ENCODE data around the gene SPON2. TPM values are rescaled to one million over a fixed set of nuclear protein-coding genes. Genes with fewer than 3 reads are reported as not detected.

Gene SPON2
- total RNA-seq, 3 donors from 2014 or later: 1.4 to 2.1 (median 2.1) TPM

DNA sequence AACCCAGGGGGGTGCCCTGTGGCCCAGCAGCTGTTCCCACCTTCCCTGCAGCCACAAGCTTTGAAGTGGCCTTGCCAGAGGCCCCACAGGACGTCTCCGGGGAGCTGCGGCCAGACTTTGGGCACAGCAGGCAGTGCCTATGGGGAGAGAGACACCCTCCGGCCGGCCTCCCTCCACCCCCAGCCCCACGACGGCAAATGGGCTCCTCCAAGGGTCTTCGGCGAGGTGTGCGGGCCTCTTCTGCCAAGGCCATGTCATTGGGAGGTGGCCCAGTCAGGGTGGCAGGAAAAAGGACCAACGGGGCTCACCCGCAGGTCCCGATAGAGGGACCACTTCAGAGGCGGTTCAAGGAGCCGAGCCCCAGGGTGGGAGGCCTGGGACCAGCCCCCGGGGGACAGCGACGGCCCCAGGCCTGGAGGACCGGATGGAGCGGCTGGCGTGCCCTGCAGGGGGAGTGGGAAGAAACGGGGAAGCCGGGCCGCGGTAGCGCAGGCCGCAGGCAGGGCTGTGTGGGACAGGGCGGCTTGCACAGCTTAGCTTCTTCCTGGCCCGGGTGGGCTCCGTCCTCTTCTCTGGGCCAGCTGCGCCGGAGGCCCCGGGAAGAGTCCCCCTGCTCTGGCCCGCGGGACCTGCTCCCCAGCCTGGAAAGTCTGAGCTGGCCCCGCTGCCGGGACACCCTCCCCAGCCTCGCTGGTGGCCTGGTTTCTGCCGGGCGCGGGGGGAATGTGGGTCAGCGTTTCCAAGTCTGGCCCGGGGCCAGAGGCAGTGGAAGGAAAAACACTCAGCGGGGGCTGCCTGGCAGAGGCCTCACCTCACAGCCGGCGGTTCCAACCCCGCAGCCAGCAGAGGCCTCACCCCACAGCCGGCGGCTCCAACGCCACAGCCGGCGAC, 21.9 kb upstream of the SPON2 start:
- Mint-ChIP-seq H3K4me3 (no peak overlapping the region), H3K36me3 (ENCODE audit: insufficient read depth) (peaks cover 3% of the 10 kb centered on the region), H3K9me3 (no peaks in the 10 kb centered on the region), H3K27me3 (ENCODE audit: low read depth) (no peaks in the 10 kb centered on the region), H3K4me1 (ENCODE audit: low read depth) (peaks cover 11% of the 10 kb centered on the region)
- ATAC-seq (no peak), DNase-seq (peak; percentile 4)

DNA sequence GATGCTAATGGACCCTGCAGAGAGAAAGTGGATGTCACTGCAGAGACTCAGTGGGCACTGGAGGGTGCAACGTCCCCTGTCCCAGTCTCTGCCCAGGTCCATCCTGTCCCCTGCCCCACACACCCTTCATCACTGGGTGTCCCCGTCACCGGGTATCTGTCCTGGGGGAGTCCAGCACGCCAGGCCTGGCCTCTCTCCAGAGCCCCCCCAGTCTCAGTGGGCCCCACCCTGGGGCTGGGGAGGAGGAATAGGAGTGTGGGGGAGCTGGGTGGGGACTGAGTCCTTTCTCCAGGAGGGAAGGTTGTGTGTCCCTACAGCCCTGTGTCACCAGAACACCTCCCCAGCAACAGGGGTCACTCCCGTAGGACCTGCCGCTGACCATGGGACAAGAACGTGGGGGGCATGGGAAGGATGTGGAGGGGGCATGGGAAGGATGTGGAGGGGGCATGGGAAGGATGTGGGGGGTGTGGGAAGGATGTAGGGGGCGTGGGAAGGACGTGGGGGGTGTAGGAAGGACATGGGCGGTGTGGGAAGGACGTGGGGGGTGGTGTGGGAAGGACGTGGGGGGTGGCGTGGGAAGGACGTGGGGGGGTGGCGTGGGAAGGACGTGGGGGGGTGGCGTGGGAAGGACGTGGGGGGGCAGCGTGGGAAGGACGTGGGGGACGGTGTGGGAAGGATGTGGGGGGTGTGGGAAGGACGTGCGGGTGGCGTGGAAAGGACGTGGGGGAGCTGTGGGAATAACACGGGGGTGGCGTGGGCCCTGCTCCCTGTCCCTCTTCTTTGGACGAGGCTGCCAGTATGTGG, 21.0 kb upstream of the SPON2 start:
- Mint-ChIP-seq H3K4me1 (ENCODE audit: low read depth) (peaks cover 9% of the 10 kb centered on the region), H3K9me3 (no peaks in the 10 kb centered on the region), H3K4me3 (no peak overlapping the region), H3K36me3 (ENCODE audit: insufficient read depth) (peaks cover 3% of the 10 kb centered on the region), H3K27me3 (ENCODE audit: low read depth) (no peaks in the 10 kb centered on the region)
- DNase-seq: peak; percentile 3
- no peak for ATAC-seq

DNA sequence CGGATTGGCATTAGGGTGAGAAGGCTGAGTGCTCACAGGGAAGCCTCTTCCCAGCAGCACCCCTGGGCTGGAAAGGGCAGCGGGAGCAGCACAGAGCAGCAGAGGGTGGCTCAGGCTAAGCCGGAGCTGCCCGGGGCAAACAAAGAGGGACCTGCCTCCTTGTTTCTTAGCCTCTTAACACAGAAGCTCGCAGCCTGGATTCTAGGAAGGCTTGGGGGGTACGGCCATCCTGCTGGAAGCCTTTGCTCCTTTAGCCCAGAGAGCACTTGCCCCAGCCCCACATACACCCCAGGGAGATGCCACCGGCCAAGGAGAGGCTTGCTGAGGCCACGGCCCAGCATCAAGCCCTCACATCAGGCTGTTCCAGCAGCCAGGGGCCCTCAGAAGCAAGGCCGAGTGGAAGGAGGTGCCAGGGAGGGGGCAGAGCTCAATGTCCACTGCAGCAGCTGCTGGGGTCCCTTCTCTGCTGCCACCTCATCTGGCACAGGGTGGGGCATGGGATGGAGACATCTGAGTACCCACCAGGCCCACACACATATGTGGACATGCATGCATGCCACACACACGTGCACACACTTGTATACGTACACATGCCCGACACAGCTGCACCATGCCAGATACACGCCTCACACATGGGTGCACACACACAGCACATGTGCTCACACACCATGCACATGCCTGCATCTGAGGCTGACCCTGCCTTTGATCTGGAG, 20.3 kb upstream of the SPON2 start:
- H3K9me3 Mint-ChIP-seq: no peaks in the 10 kb centered on the region
- no peaks in the 10 kb centered on the region for H3K27me3 Mint-ChIP-seq (ENCODE audit: low read depth)
- DNase-seq: no peak
- ATAC-seq: no peak
- H3K36me3 Mint-ChIP-seq (ENCODE audit: insufficient read depth): peaks cover 3% of the 10 kb centered on the region
- H3K4me1 Mint-ChIP-seq (ENCODE audit: low read depth): peaks cover 8% of the 10 kb centered on the region
- H3K4me3 Mint-ChIP-seq: no peak overlapping the region

DNA sequence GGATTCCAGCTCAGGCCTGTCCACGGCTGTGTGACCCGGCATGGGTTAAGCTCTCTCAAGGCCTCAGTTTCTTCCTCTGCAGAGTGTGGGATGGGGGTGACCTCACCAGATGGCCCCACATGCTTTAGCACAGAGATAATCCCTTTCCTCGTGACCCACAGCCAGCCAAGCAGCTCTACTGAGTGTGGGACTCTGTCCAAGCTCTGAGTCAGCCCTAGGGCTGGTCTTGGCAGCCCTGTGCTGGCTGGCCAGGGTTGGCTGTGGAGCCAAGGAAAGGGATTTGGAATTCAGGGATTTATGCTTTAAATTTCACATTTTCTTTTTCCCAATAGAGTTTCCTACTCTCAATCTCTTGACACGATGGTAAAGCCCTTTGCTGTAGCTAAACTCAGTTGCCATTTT, 19.7 kb upstream of the SPON2 start:
- DNase-seq: no peak
- no peaks in the 10 kb centered on the region for H3K9me3 Mint-ChIP-seq
- H3K36me3 Mint-ChIP-seq (ENCODE audit: insufficient read depth): no peaks in the 10 kb centered on the region
- ATAC-seq: no peak
- H3K4me1 Mint-ChIP-seq (ENCODE audit: low read depth): peaks cover 9% of the 10 kb centered on the region
- H3K27me3 Mint-ChIP-seq (ENCODE audit: low read depth): no peaks in the 10 kb centered on the region
- H3K4me3 Mint-ChIP-seq: no peak overlapping the region

DNA sequence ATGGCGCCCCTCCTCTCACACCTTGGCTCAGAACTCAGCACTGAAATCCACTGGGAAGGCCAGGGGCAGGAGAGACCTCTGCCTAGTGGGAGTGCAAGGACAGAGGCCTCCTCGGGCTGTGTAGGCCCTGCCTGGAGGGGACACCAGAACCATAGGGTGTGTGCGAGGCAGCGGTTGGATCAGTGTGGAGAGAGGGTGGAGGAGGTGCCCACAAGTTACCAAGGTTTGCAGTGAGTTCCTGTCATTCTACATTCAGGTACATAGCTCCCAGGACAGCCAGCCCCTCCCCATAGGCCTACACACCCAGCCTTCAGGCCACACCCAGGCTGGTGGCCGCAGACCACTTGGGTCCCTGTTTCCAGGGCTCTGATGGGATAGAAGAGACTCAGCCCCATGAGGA, 19.2 kb upstream of the SPON2 start:
- Mint-ChIP-seq H3K27me3 (ENCODE audit: low read depth) (no peaks in the 10 kb centered on the region), H3K4me1 (ENCODE audit: low read depth) (peaks cover 13% of the 10 kb centered on the region), H3K9me3 (no peaks in the 10 kb centered on the region), H3K4me3 (no peak overlapping the region), H3K36me3 (ENCODE audit: insufficient read depth) (no peaks in the 10 kb centered on the region)
- ATAC-seq: no peak
- DNase-seq: no peak

DNA sequence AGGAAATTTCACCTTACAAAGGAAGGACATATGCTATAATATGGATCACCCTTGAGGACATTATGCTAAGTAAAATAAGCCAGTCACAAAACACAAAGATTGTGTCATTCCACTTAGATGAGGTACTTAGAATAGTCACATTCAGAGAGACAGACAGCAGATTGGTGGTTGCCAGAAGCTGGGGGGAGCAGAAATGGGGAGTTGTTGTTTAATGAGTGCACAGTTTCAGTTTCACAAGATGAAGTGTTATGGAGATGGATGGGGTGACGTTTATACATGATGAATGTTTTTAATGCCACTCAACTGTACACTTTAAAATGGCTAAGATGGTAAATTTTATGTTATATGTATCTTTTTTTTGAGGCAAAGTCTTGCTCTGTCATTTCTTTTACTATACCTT, 14.8 kb upstream of the SPON2 start:
- no peaks in the 10 kb centered on the region for H3K27me3 Mint-ChIP-seq (ENCODE audit: low read depth)
- H3K4me1 Mint-ChIP-seq (ENCODE audit: low read depth): peaks cover 29% of the 10 kb centered on the region
- DNase-seq: peak; percentile 4
- H3K9me3 Mint-ChIP-seq: no peaks in the 10 kb centered on the region
- no peaks in the 10 kb centered on the region for H3K36me3 Mint-ChIP-seq (ENCODE audit: insufficient read depth)
- H3K4me3 Mint-ChIP-seq: no peak overlapping the region
- peak; percentile 100 for ATAC-seq

DNA sequence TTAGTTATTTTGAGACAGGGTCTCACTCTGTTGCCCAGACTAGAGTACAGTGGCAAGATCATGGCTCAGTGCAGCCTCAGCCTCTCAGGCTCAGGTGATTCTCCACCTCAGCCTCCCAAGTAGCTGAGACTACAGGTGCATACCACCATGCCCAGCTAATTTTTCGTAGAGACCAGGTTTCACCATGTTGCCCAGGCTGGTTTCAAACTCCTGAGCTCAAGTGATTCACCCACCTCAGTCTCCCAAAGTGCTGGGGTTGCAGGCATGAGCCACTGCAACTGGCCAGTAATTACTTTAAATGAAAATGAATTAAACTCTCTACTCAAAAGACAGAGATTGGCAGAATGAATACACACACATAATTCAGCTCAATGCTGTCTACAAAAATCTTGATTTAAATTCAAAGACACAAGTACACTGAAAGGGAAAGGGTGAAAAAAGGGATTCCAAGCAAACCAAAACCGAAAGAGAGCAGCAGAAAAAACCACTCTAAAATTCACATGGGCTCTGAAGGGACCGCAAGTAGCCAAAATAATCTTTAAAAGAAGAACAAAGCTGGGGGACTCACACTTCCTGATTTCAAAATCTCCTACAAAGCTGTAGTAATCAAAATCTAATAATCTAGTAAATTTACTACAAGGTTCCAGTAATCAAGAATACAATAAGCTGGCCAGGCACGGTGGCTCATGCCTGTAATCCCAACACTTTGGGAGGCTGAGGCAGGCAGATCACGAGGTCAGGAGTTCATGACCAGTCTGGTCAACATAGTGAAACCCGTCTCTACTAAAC, 11.8 kb upstream of the SPON2 start:
- no peak for DNase-seq
- Mint-ChIP-seq H3K9me3 (peaks cover 16% of the 10 kb centered on the region), H3K4me1 (ENCODE audit: low read depth) (peaks cover 32% of the 10 kb centered on the region), H3K36me3 (ENCODE audit: insufficient read depth) (peaks cover 3% of the 10 kb centered on the region), H3K27me3 (ENCODE audit: low read depth) (no peaks in the 10 kb centered on the region), H3K4me3 (peak overlapping the region; percentile 37)
- ATAC-seq: no peak

DNA sequence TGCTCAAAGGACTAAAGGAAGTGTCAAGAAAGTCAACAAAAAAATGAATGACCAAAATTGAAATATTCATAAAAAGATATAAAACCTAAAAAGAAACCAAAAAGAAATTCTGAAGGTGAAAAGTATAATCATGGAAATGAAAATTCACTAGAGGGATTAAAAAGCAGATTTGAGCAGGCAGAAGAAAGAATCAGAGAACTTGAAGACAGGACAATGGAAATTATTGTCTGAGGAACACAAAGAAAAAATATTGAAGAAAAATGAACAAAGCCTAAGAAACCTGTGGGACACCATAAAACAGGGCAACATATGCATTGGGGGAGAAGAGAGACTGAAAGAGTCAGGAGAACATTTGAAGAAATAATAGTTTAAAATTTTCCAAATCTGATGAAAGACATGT, 9.9 kb upstream of the SPON2 start:
- peaks cover 30% of the 10 kb centered on the region for H3K4me1 Mint-ChIP-seq (ENCODE audit: low read depth)
- no peaks in the 10 kb centered on the region for H3K27me3 Mint-ChIP-seq (ENCODE audit: low read depth)
- DNase-seq: no peak
- peaks cover 16% of the 10 kb centered on the region for H3K9me3 Mint-ChIP-seq
- peaks cover 3% of the 10 kb centered on the region for H3K36me3 Mint-ChIP-seq (ENCODE audit: insufficient read depth)
- H3K4me3 Mint-ChIP-seq: no peak overlapping the region
- ATAC-seq: no peak

DNA sequence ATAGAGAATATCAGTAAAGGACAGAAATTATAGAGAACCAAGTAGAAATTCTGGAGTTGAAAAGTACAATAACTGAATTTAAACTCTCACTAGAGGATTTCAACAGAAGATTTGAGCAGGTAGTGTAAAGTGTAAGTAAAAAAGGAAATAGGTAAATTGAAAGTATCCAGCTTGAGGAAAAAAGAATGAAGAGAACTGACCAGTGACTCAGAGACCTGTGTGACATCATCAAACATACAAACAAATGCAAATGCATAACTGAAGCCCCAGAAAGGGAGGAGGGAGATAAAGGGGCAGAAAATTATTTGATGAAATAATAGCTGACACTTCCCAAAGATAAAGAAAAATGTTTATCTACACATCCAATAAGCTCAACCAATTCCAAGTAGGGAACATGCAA, 8.3 kb upstream of the SPON2 start:
- H3K9me3 Mint-ChIP-seq: peaks cover 16% of the 10 kb centered on the region
- ATAC-seq: no peak
- peaks cover 26% of the 10 kb centered on the region for H3K4me1 Mint-ChIP-seq (ENCODE audit: low read depth)
- H3K27me3 Mint-ChIP-seq (ENCODE audit: low read depth): no peaks in the 10 kb centered on the region
- H3K4me3 Mint-ChIP-seq: no peak overlapping the region
- DNase-seq: no peak
- peaks cover 3% of the 10 kb centered on the region for H3K36me3 Mint-ChIP-seq (ENCODE audit: insufficient read depth)

DNA sequence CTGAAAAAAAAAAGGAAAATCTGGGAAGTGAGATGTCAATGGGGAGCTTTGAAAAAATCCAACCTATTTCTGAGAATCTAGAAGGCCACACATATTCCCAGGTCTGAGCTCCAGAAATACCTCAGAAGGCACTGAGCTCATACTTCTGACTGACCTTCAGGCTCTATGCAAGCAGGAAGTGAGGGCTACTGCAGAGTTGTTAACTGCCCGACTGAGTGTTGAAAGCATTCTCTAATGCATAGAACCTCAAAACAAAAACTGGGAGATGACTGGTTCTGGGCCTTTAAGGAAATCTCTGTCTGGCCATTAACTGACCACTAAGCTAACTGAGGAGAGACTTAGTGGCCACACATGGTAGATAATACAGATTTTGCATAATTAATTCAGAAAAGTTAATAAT, 7.6 kb upstream of the SPON2 start:
- peaks cover 16% of the 10 kb centered on the region for H3K9me3 Mint-ChIP-seq
- no peaks in the 10 kb centered on the region for H3K27me3 Mint-ChIP-seq (ENCODE audit: low read depth)
- DNase-seq (no peak), ATAC-seq (no peak)
- H3K4me3 Mint-ChIP-seq: no peak overlapping the region
- H3K4me1 Mint-ChIP-seq (ENCODE audit: low read depth): peaks cover 25% of the 10 kb centered on the region
- H3K36me3 Mint-ChIP-seq (ENCODE audit: insufficient read depth): peaks cover 3% of the 10 kb centered on the region

DNA sequence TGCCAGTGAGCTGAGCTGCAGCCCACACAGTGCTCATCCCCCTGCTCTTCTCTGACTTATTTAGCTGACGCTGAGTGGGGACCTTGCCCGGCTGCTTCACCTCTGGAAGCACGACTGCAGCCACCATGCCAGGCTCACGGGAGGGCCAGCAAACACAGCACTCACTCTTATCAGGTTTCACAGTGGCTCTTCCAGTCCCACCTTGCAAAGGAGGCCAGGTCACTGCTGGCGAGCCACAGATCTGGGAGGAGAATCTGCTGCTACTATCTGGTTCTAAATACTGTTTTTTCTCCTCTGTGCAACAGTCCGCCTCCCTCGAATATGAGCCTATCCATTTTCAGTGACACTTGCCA, 6.7 kb upstream of the SPON2 start:
- Mint-ChIP-seq H3K4me1 (ENCODE audit: low read depth) (peaks cover 21% of the 10 kb centered on the region), H3K27me3 (ENCODE audit: low read depth) (no peaks in the 10 kb centered on the region), H3K9me3 (peaks cover 16% of the 10 kb centered on the region), H3K36me3 (ENCODE audit: insufficient read depth) (peaks cover 3% of the 10 kb centered on the region), H3K4me3 (no peak overlapping the region)
- DNase-seq: no peak
- ATAC-seq: no peak

DNA sequence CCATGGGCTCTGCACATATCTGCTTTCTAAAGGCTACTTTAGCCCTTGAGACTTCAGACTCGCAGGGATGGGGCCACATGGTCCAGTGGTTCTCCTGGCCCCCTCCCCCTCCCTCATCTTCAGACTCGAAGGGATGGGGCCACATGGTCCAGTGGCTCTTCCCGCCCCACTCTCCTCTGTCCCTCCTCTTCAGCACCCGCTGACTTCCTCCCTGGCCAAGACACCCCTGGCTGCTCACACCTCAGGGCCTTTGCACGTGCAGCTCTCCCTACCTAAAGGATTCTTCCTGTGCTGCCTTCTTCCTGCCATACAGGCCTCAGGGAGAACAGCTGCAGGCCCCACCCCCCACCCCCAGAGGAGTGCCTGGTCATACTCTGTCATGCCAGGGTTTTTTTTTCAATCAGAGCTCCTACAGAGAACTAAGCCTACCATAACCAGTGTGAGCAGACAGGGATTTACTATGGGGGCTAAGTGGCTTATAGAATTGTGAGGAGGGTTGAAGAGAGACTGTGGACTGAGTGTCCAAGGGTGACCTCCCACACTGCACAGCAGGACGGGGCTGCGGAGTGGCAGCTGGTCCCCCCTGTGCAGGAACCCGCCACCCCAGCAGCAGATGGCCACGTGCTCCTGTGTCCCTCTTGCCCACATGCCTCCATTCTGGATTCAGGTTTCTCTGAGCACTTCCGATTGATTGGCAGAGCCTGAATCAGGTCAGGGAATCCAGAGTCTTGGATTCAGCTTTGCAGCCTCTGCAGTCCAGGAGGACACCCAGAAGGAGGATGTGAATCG, 6.1 kb upstream of the SPON2 start:
- no peak for ATAC-seq
- Mint-ChIP-seq H3K4me3 (no peak overlapping the region), H3K36me3 (ENCODE audit: insufficient read depth) (peaks cover 3% of the 10 kb centered on the region), H3K27me3 (ENCODE audit: low read depth) (peaks cover 5% of the 10 kb centered on the region), H3K9me3 (peaks cover 16% of the 10 kb centered on the region), H3K4me1 (ENCODE audit: low read depth) (peaks cover 19% of the 10 kb centered on the region)
- DNase-seq: no peak
